ENCODE measurements around the gene KLF6. TPM values are rescaled to one million over a fixed set of nuclear protein-coding genes. Genes with fewer than 3 reads are reported as not detected.

Gene KLF6
- total and polyA plus RNA-seq, 9 of the 15 experiments (the other 6 are each of a cell fraction or from before 2014, with no cell fraction given): 3.2 to 23.9 (median 8.0) TPM

DNA sequence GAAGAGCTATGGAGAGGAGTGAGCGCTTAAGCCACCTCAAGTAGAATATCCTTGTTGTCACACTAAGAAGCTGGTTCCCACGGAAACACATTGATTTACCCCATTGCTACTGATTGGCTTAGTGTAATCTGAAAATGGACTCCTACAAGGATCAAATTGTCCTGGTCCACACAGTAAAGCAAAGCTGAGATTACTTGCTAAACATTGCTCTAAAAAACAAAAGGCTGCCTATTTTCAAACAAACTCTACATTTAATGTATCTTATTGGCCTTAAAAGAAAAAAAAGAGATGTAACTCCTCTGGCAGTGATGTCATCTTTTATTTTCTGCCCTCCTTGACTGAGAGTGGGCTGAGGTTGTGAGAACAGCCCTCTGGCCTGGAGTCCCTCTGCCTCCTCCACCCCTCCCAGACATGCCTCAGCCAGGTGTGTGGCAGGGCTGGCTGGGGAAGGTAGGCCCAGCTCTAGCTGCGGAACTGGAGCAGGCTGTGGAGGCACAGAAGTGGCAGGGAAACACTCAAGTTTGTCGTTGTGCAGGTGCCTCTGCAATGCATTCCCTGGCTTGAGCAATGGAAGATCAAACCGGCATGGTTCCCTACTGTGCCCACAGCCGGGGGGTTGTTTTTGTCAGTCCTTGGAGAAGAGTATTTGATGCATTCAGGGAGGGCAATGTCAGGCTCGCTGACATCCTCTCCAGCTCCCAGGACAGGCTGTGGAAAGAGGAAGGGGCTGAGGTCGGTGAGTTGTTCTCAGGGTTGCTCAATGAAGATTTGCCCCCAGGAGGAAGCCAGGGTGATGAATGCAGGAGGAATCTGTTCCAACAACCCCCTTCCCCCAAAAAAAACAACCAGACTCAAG, 9.1 kb downstream of the KLF6 start:
- BruUV-seq (replicated peaks): no TSS peak
- in situ Hi-C loops (cut with MboI) (no loop called here), intact Hi-C loops (cut with micrococcal nuclease) (no loop called here)
- Histone ChIP-seq H3K9ac (ENCODE audit: insufficient read depth in 1 of 2, low read depth in 2 of 2, low read length in 2 of 2) (peak overlapping the region in 1 of 2 experiments; percentile 53; a peak in 1 of 4 replicates), H3K36me3 (ENCODE audit: control insufficient read depth, insufficient read depth, low read length) (peaks cover 46% of the 10 kb centered on the region), H3K4me2 (ENCODE audit: insufficient read depth, low read length) (no peak overlapping the region), H3K27ac (ENCODE audit: extremely low read depth, low read depth, low read length) (no peak overlapping the region; the same call in 2 of the 3 replicates), H3K4me3 (no peak overlapping the region), H3K79me2 (ENCODE audit: control insufficient read depth, insufficient read depth, low read length) (peaks cover 12% of the 10 kb centered on the region), H2AFZ (ENCODE audit: low read depth, low read length) (no peak overlapping the region), H4K20me1 (replicated peaks; ENCODE audit: control insufficient read depth, insufficient read depth, low read length) (peaks cover 15% of the 10 kb centered on the region), H3K4me1 (replicated peaks in 1 of 2; ENCODE audit: control insufficient read depth in 2 of 2, insufficient read depth in 2 of 2, low read length in 2 of 2) (peaks cover 6 to 13% of the 10 kb centered on the region in 2 experiments; a peak in 4 of 5 replicates), H3K9me3 (replicated peaks; ENCODE audit: control insufficient read depth, insufficient read depth, low read depth, low read length) (no peaks in the 10 kb centered on the region), H3K9me1 (ENCODE audit: control insufficient read depth, insufficient read depth, low read length) (peaks cover 6% of the 10 kb centered on the region), H3K27me3 (ENCODE audit: control insufficient read depth in 2 of 2, insufficient read depth in 2 of 2, low read length in 2 of 2) (no peaks in the 10 kb centered on the region)
- POLR2A ChIA-PET: interaction anchor here (0.5 to 7.1 kb wide), 10 partner anchors 8 to 334 kb away, joined by 3 to 69 read pairs (median 4); partner anchors contain the start of gene KLF6
- CTCF ChIA-PET (ENCODE audit: low intra/inter-chr PET ratio): no interaction called here
- FAIRE-seq (no peak), DNase-seq (ENCODE audit: extremely low read depth in 1 of 4, low spot score in 3 of 4) (no peak), ATAC-seq (peak; percentile 79)
- WGBS (ENCODE audit: insufficient coverage, low coverage, missing lambda C conversion rate): 67% methylated on average over 7 of the region's 8 CpGs
- TF ChIP-seq ZNF384 (IDR thresholded peaks at IDR 0.05; ENCODE audit: low read depth, low read length): 0 out of 2 replicates have a peak, but pooled peaks have one; percentile 8
- TF ChIP-seq TAF1 (IDR thresholded peaks at IDR 0.05; ENCODE audit: control insufficient read depth, extremely low read depth, insufficient read depth, low read length, severe bottlenecking): no peak
- peak; percentile 76 for TF ChIP-seq RFX1 (IDR thresholded peaks at IDR 0.05)
- no peak for TF ChIP-seq COPS2 (conservative IDR thresholded peaks at IDR 0.05)
- no peak for TF ChIP-seq TCF7 (IDR thresholded peaks at IDR 0.05; ENCODE audit: borderline replicate concordance)
- no peak for TF ChIP-seq ZNF696 (CRISPR knock-in tag; conservative IDR thresholded peaks at IDR 0.05)
- TF ChIP-seq TEAD1 (CRISPR knock-in tag; IDR thresholded peaks at IDR 0.05): peak in 1 of 2 experiments; percentile 57; a peak in 1 of 4 replicates
- TF ChIP-seq NCOA4 (IDR thresholded peaks at IDR 0.05; ENCODE audit: partially characterized antibody): no peak
- TF ChIP-seq FOSL1 (tag; conservative IDR thresholded peaks at IDR 0.05): no peak
- TF ChIP-seq FOS (IDR thresholded peaks at IDR 0.05; ENCODE audit: extremely low read depth, insufficient read length): no peak
- peak; percentile 70 for TF ChIP-seq POLR2A (conservative IDR thresholded peaks at IDR 0.05)
- TF ChIP-seq ETV6 (IDR thresholded peaks at IDR 0.05; ENCODE audit: borderline replicate concordance in 1 of 2, low read depth in 2 of 2, low read length in 1 of 2): no peak
- no peak for TF ChIP-seq ETV6 (CRISPR knock-in tag; IDR thresholded peaks at IDR 0.05; ENCODE audit: borderline replicate concordance)
- TF ChIP-seq RBFOX2 (IDR thresholded peaks at IDR 0.05; ENCODE audit: low read depth, low read length): peak; percentile 41
- TF ChIP-seq POLR2AphosphoS5 (IDR thresholded peaks at IDR 0.05; ENCODE audit: control insufficient read depth, insufficient read depth, low read depth, low read length): peak; percentile 46; the same call in 1 of the 2 replicates
- TF ChIP-seq ZFX (CRISPR knock-in tag; IDR thresholded peaks at IDR 0.05): peak; percentile 22; the same call in 1 of the 2 replicates
- TF ChIP-seq PKNOX1 (IDR thresholded peaks at IDR 0.05): no peak
- TF ChIP-seq, protein P1, sequence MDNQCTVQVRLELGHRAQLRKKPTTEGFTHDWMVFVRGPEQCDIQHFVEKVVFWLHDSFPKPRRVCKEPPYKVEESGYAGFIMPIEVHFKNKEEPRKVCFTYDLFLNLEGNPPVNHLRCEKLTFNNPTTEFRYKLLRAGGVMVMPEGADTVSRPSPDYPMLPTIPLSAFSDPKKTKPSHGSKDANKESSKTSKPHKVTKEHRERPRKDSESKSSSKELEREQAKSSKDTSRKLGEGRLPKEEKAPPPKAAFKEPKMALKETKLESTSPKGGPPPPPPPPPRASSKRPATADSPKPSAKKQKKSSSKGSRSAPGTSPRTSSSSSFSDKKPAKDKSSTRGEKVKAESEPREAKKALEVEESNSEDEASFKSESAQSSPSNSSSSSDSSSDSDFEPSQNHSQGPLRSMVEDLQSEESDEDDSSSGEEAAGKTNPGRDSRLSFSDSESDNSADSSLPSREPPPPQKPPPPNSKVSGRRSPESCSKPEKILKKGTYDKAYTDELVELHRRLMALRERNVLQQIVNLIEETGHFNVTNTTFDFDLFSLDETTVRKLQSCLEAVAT (IDR thresholded peaks at IDR 0.05): peak in 1 of 2 experiments; percentile 6; a peak in 1 of 4 replicates
- TF ChIP-seq POLR2G (IDR thresholded peaks at IDR 0.05; ENCODE audit: low read depth, low read length): peak; percentile 63
- TF ChIP-seq STAT5B (CRISPR knock-in tag; IDR thresholded peaks at IDR 0.05): no peak
- no peak for TF ChIP-seq TAF15 (IDR thresholded peaks at IDR 0.05; ENCODE audit: low read depth, low read length)

Measured in K562 (cell line).